ENCODE data around the gene EFNB3.
A peak's percentile ranks its signal among the peaks of the same experiment; 100 is the strongest.

The EFNB3 gene, protein sequence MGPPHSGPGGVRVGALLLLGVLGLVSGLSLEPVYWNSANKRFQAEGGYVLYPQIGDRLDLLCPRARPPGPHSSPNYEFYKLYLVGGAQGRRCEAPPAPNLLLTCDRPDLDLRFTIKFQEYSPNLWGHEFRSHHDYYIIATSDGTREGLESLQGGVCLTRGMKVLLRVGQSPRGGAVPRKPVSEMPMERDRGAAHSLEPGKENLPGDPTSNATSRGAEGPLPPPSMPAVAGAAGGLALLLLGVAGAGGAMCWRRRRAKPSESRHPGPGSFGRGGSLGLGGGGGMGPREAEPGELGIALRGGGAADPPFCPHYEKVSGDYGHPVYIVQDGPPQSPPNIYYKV

DNA sequence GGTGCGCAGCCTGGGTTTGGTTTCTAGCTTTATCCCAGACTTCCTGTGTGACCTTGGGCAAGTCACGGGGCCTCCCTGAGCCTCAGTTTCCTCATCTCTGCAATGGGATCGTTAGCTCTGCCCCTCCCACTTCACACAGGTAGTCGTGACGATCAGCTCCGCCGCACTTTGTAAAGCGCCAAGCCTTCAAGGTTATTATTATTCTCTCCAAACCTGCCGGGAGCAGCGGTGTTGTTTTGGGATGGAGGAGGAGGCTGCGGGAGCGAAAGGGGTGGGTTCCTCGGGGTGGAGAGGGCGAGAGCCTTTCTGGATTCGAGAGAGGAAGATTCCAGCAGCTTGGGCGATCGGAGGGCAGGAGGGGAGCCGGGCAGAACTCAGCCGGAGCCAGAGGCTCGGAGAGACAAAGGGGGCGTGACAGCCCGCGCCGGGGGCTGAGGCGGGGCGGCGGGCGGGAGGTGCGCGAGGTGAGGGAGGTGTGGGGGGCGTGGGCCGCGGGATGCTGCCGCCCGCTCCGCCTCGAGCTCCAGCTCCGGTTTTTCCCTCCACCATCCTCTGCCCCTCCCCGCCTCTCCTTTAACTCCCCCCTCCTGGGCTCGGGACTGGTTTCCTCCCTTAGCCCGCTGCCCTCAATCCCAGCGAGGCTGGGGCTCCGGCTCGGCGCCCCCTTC is at the start of gene EFNB3:
EFNB3 (plus strand) TSS at position 602 of the 668 bp plus-strand sequence. CDS start 397 bp downstream, outside the sequence.
- DNase-seq (ENCODE audit: low read depth), result no peak

DNA sequence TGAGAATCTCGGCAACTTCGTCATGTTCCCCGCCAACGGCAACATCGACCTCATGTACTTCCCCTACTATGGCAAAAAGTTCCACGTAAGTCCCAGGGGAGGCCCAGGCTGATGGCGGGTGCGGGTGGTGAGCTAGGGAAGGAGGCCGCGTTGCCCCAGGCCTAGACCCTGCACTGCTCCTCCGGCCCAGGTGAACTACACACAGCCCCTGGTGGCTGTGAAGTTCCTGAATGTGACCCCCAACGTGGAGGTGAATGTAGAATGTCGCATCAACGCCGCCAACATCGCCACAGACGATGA is 49.5 kb upstream of the EFNB3 start:
- DNase-seq (ENCODE audit: low read depth), result no peak

DNA sequence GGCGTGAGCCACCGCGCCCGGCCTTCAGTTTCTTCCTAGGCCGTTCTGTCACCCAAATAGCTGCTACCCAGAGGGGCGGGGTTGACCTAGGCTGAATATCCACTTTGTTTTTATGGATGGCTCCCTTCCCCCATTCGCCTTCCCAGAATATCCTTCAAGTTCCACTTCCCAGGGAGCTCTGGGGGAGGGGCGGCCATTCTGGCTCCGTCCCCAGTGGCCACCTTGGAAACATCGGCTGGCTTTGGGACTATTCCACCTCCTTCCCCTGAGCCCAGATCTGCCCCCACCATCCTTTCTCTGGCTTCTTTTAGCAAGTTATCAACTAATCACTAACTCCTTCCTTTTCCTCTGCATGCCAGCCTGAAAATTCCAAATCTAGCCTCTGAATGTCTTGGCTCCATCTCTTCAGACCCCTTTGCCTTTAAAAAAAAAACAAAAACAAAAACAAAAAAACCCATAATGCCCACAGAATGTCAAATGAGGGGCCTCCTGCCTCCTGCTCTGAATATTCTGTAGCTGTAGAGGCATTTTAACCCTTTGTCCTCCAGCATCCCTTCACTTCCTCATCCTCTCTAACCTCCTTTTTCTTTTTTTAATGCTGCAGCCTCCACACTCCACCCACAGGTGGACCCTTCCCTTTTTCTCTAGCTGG is 47.9 kb upstream of the EFNB3 start:
- DNase-seq (ENCODE audit: low read depth), result no peak

DNA sequence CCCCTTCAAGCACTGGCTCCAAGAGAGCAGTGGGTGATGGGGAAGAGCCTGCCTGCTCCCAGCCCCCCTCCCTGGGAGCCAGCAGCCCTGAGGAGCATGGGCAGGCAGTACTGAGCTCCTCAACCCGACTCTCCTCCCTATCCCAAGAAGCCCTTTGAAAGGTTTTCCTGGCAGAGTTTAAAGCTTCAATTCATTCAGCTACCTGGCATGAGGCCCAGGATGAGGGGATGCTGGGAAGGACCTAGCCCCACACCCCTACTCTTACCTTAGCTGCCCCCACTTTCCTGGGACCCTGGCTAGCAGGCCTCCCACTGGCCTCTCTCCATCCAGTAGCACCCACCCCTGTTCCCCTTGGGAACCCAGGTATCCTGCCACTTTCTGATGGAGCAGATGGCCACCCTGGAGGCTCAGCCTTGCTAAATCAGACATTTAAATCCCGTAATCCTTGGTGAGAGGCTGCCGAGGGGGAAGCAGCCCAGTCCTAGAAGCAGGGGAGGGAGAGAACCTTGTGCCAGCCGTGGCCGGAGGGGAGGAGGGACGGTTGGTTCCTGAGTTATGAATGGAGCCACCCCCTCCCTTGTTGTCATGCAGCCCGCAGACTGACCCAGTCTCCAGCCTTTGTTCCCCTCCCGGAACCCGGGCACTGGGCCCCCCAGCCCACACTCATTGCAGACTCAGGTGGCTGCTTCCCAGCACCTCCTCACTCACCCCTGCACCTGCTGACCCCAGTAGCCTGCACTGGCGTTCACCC is 37.2 kb upstream of the EFNB3 start:
- DNase-seq (ENCODE audit: low read depth), result no peak

DNA sequence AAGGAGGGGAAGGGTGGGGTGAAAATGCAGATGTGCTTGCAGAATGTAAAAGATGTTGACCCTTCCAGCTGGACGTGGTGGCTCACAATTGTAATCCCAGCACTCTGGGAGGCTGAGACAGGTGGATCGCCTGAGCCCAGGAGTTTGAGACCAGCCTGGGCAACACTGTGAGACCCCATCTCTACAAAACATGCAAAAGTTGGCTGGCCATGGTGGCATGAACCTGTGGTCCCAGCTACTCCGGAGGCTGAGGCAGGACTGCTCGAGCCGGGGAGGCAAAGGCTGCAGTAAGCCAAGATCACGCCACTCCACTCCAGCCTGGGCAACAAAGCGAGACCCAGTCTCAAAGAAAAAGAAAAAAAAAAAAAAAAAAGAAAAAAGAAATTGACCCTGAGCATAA is 36.5 kb upstream of the EFNB3 start:
- DNase-seq (ENCODE audit: low read depth), result no peak

DNA sequence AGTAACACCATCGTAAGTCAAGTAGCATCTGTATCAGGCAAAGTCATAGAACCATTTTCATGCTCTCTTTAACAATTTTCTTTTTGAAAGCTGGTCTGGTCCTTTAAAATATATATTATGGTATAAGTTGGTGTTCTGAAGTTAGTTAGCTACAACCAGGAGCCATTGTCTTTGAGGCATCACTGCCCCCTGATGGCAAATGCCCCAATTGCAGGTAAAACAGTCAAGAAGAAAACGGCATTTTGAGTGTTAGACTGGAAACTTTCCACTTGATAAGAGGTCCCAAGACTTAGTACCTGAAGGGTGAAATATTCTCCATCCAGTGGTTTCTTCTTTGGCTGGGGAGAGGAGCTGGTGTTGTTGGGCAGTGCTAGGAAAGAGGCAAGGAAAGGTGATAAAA is 31.8 kb upstream of the EFNB3 start:
- no peak for DNase-seq (ENCODE audit: low read depth)

DNA sequence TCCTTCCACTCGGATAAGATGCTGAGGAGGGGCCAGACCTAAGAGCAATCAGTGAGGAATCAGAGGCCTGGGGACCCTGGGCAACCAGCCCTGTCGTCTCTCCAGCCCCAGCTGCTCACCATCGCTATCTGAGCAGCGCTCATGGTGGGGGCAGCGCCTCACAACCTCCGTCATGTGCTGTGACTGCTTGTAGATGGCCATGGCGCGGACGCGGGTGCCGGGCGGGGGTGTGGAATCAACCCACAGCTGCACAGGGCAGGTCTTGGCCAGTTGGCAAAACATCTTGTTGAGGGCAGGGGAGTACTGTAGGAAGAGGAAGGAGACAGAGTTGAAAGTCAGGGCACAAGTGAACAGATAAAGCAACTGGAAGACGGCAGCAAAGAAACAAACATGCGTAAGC is 30.1 kb upstream of the EFNB3 start:
- DNase-seq (ENCODE audit: low read depth), result no peak

DNA sequence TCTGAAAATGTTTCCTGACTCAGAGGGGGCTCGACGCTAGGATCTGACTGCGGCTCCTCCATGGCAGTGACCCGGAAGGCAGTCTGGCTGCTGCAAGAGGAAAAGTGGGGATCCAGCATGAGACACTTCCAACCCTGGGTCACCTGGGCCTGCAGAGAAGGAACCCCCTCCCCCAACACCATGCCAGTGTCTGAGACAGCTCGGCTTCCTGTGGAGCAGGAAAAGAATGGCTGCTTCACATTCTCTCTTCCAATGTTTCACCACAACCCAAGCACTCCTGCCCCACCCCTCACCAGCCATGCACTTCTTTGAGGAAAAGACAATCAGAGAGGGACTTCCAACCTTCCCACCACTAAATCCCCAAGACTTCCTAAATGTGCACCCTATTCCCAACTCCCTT is 28.5 kb upstream of the EFNB3 start:
- no peak for DNase-seq (ENCODE audit: low read depth)

DNA sequence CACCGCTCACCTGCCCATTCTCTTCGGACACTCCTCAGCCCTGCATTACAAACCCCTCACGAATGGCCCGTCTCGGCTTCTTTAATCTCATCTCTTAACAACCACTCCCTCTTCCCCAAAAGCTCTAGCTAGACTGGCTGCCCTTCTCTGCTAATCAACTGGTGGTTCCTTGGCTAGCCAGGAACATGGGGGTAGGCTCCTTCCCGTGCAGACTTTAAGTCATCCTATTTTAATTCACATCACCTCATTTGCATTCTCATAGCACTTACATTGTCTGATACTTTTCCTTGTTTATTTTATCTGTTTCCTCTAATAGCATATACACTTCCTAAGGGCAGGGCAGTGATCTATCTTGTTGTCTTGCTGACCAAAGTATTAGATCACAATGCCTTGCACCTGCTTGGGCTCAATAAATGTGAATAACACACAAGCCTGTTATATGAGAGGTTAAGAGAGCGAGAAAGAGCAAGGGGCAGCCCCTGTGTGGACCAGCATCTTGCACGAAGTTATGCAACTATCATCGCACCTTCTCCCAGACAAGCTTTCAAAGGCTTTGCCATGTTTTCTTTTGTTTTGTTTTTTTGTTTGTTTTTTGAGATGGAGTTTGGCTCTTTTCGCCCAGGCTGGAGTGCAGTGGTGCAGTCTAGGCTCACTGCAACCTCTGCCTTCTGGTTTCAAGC is 27.5 kb upstream of the EFNB3 start:
- no peak for DNase-seq (ENCODE audit: low read depth)

DNA sequence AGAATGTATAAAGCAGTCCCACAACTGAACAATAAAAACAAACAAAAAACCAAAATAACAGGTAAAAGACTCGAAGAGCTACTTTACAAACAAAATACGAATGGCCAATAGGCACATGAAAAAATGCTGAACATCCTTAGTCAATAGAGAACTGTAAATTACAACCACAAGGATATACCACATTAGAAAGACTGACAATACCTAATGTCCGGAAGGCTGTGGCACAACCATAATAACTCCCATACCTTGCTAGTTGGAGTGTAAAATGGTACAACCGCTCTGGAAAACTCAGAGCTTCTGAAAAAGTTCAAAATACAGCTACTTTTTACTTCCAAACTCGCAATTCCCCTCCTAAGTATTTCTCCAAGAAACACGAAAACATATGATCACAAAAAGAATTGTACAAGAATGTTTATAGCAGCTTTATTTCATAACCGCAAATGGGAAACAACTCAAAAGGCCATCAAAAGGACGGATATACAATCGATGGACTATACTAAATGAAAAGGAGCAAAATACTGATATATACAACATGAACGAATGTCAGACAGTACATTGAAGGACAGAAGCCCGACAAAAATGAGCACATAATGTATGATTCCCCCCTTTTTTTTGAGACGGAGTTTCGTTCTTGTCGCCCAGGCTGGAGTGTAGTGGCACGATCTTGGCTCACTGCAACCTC is 20.0 kb upstream of the EFNB3 start:
- no peak for DNase-seq (ENCODE audit: low read depth)

DNA sequence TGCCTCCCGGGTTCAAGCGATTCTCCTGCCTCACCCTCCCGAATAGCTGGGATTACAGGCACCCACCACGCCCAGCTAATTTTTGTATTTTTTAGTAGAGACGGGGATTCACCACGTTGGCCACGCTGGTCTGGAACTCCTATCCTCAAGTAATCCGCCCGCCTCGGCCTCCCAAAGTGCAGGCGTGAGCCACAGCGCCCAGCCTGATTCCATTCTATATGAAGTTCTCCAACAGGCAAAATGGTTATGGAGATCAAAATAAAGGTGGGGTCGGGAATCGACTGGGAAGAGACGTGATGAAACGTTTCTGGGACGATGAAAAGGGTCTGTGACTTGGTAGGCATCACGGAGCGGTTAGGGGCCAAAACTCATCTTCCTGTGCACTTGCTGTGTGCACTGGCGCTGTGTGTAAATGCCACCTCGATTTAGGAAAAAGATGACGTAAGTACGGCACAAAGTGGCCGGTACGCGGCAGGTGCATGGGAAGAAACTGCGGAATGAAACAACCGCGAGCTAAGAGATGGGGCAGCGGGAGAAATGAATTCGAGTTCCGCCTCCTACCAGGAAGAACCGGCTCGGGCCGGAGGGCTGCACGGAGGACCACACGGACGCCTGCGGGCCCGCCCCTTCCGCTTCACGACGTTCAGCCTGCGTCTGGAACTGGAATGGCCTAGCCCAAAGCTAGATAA is 19.3 kb upstream of the EFNB3 start:
- DNase-seq (ENCODE audit: low read depth), result peak; percentile 83

DNA sequence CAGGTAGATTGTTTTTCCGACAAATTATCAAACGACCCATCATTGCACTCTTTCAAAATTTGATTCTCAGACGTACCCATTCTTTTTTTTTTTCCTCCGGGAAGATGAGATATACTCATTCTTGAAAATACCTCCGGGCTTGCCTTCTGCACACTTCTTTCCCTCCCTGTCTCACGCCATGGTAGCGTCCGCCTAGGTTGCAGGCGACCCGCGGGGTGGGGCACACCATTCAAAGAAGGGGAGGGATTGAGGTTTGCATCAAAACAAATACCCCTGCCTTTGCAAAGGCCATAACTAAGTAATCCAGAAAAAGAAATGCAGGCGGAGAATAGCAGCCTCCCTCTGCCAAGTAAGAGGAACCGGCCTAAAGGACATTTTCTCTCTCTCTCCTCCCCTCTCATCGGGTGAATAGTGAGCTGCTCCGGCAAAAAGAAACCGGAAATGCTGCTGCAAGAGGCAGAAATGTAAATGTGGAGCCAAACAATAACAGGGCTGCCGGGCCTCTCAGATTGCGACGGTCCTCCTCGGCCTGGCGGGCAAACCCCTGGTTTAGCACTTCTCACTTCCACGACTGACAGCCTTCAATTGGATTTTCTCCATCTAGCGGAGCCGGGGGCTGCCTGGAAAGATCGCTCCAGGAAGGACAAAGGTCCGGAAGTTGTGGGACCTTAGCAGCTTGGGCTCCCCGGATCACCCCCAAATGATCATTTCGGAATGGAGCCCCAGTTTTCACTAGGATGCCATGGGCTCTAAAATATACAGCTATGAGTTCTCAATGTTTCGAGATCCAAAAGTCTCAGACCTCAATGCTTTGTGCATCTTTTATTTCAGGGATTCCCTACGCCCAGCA is 18.6 kb upstream of the EFNB3 start:
- peak; percentile 62 for DNase-seq (ENCODE audit: low read depth)

DNA sequence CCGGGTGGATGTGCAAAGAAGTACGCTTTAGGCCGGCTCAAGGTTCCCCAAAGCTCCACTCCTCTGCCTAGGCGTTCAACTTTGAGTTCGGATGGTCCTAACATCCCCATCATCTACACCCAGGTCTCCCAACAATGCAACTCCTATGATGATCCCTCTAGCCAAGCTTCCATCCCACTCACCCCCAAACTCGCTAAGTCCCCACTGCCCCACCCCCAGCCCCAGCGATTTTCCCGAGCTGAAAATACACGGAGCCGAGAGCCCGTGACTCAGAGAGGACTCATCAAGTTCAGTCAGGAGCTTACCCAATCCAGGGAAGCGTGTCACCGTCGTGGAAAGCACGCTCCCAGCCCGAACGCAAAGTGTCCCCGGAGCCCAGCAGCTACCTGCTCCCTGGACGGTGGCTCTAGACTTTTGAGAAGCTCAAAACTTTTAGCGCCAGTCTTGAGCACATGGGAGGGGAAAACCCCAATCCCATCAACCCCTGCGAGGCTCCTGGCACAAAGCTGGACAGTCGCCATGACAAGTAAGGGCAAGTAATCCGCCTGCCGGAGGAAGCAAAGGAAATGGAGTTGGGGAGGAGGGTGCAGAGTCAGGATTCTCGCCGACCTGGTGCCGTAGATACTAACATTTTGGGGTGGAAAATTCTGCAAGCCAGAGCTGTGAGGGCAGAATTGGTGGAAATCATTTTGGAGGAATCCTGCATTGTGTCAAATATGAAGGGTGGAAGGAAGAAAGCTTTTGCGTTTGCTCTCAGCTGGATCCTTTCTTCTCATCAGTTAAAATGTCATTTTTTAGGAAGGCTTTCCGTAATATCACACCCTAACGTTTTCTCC is 17.7 kb upstream of the EFNB3 start, which contains the start of gene TP53:
TP53 (minus strand) TSS at position 419 of the 836 bp plus-strand sequence. CDS start 10,896 bp downstream, outside the sequence.
- DNase-seq (ENCODE audit: low read depth), result peak; percentile 77

DNA sequence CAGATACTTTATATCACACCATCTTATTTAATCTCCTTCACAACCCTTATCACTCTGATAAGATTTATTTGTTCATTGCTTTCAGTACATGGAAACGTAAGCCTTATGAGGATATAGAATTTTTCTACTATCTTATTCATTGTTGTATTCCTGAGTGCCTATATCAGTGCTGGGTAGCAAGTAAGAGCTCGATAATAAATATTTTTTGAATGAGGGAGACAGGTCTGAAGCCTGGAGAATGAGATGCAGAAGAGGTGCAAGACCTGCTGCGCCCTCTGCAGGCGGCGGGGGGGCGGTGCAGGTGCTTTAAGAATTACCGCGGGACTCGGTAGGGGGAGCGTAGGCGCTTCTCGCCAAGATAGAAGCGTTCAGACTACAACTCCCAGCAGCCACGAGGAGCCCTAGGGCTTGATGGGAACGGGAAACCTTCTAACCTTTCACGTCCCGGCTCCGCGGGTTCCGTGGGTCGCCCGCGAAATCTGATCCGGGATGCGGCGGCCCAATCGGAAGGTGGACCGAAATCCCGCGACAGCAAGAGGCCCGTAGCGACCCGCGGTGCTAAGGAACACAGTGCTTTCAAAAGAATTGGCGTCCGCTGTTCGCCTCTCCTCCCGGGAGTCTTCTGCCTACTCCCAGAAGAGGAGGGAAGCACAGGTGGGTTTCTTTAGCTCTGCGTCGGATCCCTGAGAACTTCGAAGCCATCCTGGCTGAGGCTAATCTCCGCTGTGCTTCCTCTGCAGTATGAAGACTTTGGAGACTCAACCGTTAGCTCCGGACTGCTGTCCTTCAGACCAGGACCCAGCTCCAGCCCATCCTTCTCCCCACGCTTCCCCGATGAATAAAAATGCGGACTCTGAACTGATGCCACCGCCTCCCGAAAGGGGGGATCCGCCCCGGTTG is 16.8 kb upstream of the EFNB3 start, which contains the start of gene WRAP53:
WRAP53 (plus strand) TSS at position 570 of the 900 bp plus-strand sequence; CDS start at position 742, 172 bp downstream.
- peak; percentile 93 for DNase-seq (ENCODE audit: low read depth)

DNA sequence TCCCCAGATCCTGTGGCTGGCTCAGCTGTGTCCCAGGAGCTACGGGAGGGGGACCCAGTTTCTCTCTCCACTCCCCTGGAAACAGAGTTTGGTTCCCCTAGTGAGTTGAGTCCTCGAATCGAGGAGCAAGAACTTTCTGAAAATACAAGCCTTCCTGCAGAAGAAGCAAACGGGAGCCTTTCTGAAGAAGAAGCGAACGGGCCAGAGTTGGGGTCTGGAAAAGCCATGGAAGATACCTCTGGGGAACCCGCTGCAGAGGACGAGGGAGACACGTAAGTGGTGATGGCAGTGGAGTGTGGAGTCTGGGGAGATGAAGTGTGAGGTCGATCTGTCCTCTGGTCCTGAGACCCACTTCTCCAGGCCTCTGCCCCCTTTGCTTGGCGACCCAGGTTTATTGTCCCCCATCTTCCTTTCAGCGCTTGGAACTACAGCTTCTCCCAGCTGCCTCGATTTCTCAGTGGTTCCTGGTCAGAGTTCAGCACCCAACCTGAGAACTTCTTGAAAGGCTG is 16.1 kb upstream of the EFNB3 start:
- DNase-seq (ENCODE audit: low read depth), result no peak

DNA sequence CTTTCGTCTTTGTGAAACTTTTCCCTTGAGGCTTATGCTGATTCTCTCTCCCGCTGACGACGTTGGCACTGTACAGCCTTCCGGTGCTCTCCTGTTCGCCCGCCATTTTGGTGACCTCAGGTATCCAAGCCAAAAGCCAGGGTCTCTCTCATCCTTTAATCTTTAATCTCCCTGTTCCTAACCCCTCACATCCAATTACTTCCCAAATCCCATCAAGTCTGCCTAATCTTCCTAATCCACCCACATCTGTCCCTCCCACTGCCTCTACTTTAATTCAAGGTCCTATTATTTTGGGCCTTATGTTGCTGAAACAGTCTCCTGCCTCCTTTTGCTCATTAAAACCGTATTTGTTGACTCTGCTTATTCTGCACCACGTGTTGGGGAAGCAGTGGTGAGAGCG is 9.4 kb upstream of the EFNB3 start:
- DNase-seq (ENCODE audit: low read depth), result no peak

DNA sequence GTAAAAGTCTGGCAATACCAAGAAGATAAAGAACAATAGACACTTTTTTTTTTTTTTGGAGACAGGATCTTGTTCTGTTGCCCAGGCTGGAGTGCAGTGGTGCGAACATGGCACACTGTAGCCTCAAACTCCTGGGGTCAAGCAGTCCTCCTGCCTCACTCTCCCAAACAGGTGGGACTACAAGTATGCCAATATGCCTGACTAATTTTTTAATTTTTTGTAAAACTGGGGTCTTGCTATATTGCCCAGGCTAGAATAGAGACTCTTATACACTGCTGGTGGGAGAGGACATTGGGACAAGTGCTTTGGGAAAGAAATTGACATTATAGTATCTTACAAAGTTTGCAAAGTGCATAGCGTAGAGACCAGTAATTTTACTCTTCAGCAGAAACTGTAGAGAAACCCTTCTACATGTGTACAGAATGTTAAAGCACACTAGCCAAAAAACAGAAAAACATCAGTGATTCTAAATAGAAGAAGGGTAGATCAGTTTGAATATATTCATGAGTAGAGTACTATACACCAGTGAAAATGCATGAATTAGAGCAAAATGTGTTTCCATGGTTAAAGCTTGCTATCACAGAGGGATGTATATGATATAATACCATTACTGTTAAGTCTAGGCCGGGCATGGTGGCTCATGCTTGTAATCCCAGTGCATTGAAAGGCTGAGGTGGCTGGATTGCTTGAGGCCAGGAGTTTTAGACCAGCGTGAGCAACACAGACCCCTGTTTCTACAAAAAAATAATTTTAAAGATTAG is 7.0 kb upstream of the EFNB3 start:
- no peak for DNase-seq (ENCODE audit: low read depth)

All from activated T-helper 1 cell treated with Interleukin-2 at 50 U/mL for 16 hours (primary cell).